GM12865 (cell line): ENCODE measurements around the gene TSC22D3.
"Not testable (repeated sequence)": the region's sequence is repeated elsewhere in the genome, so short reads cannot be mapped to it uniquely, and the experiment has no call there.

ENCODE experiments used
- DNase-seq: peaks from one replicate; pipeline ENCODE4 v3.0.0; 2010; ENCODE audit warnings: low read depth
- H3K4me3 ChIP-seq: 2 replicates; pipeline ENCODE4 v1.5.1; 2011; ENCODE audit warnings: mild to moderate bottlenecking, low read depth, low read length, control low read depth
- CTCF ChIP-seq: IDR thresholded peaks from 2 replicates; pipeline ENCODE4 v1.5.1; 2011; ENCODE audit warnings: low read length, control low read depth, low read depth, inconsistent platforms; ENCODE audit not compliant: insufficient read depth; ENCODE audit errors: missing control alignments

Gene TSC22D3

DNA sequence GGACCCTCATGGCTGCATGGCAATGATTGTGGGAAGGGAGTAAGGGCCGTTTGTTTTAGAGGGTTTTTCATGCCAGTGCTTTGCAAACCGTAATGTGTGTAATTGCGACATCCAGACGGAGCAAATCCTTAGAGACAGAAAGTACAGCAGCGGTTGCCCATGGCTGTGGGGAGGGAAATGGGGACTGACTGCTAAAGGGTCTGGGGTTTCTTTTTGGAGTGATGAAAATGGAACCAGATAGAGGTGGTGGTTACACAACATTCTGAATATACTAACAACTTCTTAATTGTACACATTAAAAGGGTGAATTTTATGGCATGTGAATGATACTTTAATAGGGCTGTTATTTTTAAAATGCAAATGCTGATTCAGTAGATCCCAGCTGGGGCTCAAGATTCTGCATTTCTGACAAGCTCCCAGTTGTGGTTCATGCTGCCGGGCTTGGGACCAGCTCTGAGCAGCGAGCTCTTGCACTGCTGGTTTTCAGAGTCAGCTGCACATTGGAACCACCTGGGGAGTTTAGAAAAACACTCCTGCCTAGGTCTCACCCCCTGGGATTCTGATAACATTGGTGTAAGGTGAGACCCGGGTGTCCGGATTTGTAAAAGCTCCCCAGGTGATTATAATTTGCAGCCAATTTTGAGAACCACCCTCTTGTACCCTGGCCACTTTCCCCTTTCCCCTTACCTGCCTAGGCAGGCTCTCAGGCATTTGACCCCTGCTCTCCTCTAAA lies 99.6 kb downstream of the TSC22D3 start:
- no peak for DNase-seq
- H3K4me3 ChIP-seq = no peak overlapping the region
- TF ChIP-seq CTCF = no peak

DNA sequence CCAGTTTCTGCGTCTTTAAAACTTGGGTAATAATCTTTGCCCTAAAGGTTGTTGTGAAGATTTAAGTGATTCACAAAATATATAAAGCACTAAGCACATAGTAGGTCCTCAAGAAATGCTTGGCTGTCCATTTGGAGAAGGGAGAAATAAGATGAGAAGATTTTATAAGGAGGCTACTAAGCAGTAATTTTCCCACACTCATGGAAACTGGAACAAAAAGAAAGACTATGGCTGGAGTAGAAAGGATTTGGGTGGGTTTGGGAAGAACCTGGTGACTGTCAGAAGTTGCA lies 100.3 kb downstream of the TSC22D3 start:
- H3K4me3 ChIP-seq = no peak overlapping the region
- no peak for DNase-seq
- TF ChIP-seq CTCF = no peak

- TF ChIP-seq CTCF = no peak
- H3K4me3 ChIP-seq = no peak overlapping the region; the same call in 1 of the 2 replicates
- DNase-seq = peak; percentile 28
These were observed 100.9 kb downstream of the TSC22D3 start for GRCh38 chrX:107674480-107675364.

GRCh38 chrX:107673933-107674479 lies 101.6 kb downstream of the TSC22D3 start:
- no peak for TF ChIP-seq CTCF
- no peak overlapping the region; the same call in 1 of the 2 replicates for H3K4me3 ChIP-seq
- DNase-seq = peak; percentile 92

- no peak for DNase-seq
- H3K4me3 ChIP-seq = 0 out of 2 replicates have a peak overlapping the region, but pooled peaks have one; percentile 7
- no peak for TF ChIP-seq CTCF
These were observed 102.2 kb downstream of the TSC22D3 start for GRCh38 chrX:107673431-107673830.

- H3K4me3 ChIP-seq = 0 out of 2 replicates have a peak overlapping the region, but pooled peaks have one; percentile 7
- TF ChIP-seq CTCF = peak; percentile 71
- DNase-seq = peak; percentile 89
These were observed 102.6 kb downstream of the TSC22D3 start for GRCh38 chrX:107672955-107673378.

DNA sequence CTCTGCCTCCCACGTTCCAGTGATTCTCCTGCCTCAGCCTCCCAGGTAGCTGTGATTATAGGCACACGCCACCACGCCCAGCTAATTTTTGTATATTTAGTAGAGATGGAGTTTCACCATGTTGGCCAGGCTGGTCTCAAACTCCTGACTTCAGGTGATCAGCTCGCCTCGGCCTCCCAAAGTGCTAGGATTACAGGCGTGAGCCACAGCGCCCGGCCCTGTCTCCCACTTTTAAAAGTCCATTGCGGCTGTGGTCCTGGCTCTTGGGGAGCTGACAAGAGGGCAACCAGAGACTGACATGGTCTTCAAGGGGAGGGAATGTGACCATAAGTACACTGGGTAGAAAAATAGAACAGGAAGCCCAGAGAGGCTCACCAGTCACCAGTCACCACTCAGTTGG lies 104.3 kb downstream of the TSC22D3 start:
- H3K4me3 ChIP-seq, DNase-seq: not testable (repeated sequence)
